Endothelial cell of umbilical vein (primary cell): Measurements from ENCODE around the gene PEG3. TPM values are rescaled to one million over a fixed set of nuclear protein-coding genes. Genes with fewer than 3 reads are reported as not detected.

Experiments used
- BruUV-seq: library from RNA; stranded (reverse); fragments of 400-500 nt; replicated peaks from 2 replicates; lab custom pipeline; 2021; lab: Mats Ljungman, UMichigan
- CTCF ChIA-PET: fragments of 300-600, 350-600 bp; sonication (Branson Sonifier 250); formaldehyde crosslinking; loops from one replicate; lab custom pipeline; 2021; ENCODE audit warnings: antibody characterized with exemption, inconsistent platforms; lab: Charles Lee
- POLR2A ChIA-PET: fragments of 300-600, 350-600 bp; sonication (Branson Sonifier 250); formaldehyde crosslinking; loops from one replicate; lab custom pipeline; 2021; ENCODE audit warnings: antibody characterized with exemption, inconsistent platforms; lab: Charles Lee
- DNase-seq: peaks from one replicate; pipeline ENCODE4 v3.0.0-alpha.2; 2011; ENCODE audit warnings: low read depth, low spot score
- FAIRE-seq: peaks from 2 replicates; lab custom pipeline; 2011; peaks lifted over from hg19 to GRCh38; lab: Jason Lieb, UNC
- H2AFZ ChIP-seq: 2 replicates; pipeline ENCODE4 v1.6.0; 2012; ENCODE audit warnings: low read depth, low read length, control low read depth, inconsistent platforms
- H3K27ac ChIP-seq: 2 replicates; pipeline ENCODE4 v1.5.1; 2011; ENCODE audit warnings: low read depth, mild to moderate bottlenecking, control low read depth, low read length, moderate library complexity; ENCODE audit not compliant: insufficient read depth
- H3K27me3 ChIP-seq, 2 experiments: 2 replicates each; pipeline versions ENCODE4 v1.6.0 to v1.6.1; 2011; ENCODE audit warnings: low read length in 2 of 2, mixed read lengths in 1 of 2; ENCODE audit not compliant: control insufficient read depth in 2 of 2, insufficient read depth in 2 of 2
- H3K36me3 ChIP-seq, 2 experiments: 2 replicates in 1 of 2; 3 replicates in 1 of 2; pipeline ENCODE4 v1.5.1; 2011; ENCODE audit warnings: low read length in 2 of 2, mild to moderate bottlenecking in 1 of 2, moderate library complexity in 1 of 2; ENCODE audit not compliant: control insufficient read depth in 2 of 2, insufficient read depth in 2 of 2; ENCODE audit errors: extremely low read depth in 1 of 2
- H3K4me1 ChIP-seq: 3 replicates; pipeline ENCODE4 v1.5.1; 2011; ENCODE audit warnings: mild to moderate bottlenecking, low read length; ENCODE audit not compliant: control insufficient read depth, insufficient read depth; ENCODE audit errors: extremely low read depth
- H3K4me2 ChIP-seq: 2 replicates; pipeline ENCODE4 v1.6.1; 2011; ENCODE audit warnings: low read length, control low read depth, mixed read lengths; ENCODE audit not compliant: insufficient read depth
- H3K4me3 ChIP-seq, 3 experiments: fragments of 200-600 bp in 1 of 3; sonication (generic), shearing (Covaris generic) in 1 of 3; replicated peaks in 1 of 3; 2 replicates each; pipeline ENCODE4 v1.5.1; 2011 to 2016; ENCODE audit warnings: control low read depth in 3 of 3, low read length in 3 of 3, mild to moderate bottlenecking in 2 of 3, inconsistent platforms in 1 of 3, low read depth in 1 of 3, moderate library complexity in 1 of 3; ENCODE audit not compliant: insufficient read depth in 1 of 3
- H3K79me2 ChIP-seq: 2 replicates; pipeline ENCODE4 v1.6.0; 2012; ENCODE audit warnings: low read length, inconsistent platforms; ENCODE audit not compliant: control insufficient read depth, insufficient read depth
- H3K9ac ChIP-seq: replicated peaks from 2 replicates; pipeline ENCODE3; 2011; ENCODE audit warnings: low read length, control low read depth; ENCODE audit not compliant: insufficient read depth; ENCODE audit errors: extremely low read depth
- H3K9me1 ChIP-seq: replicated peaks from 3 replicates; pipeline ENCODE4 v1.6.0; 2011; ENCODE audit warnings: mild to moderate bottlenecking, low read length; ENCODE audit not compliant: control insufficient read depth, insufficient read depth; ENCODE audit errors: extremely low read depth
- H3K9me3 ChIP-seq: replicated peaks from 2 replicates; pipeline ENCODE4 v1.5.1; 2012; ENCODE audit warnings: low read length, inconsistent platforms; ENCODE audit not compliant: control insufficient read depth, insufficient read depth
- H4K20me1 ChIP-seq: replicated peaks from 2 replicates; pipeline ENCODE3; 2011; ENCODE audit warnings: mild to moderate bottlenecking, low read length; ENCODE audit not compliant: control insufficient read depth, insufficient read depth; ENCODE audit errors: extremely low read depth
- EZH2 ChIP-seq: IDR thresholded peaks from 2 replicates; pipeline ENCODE4 v1.6.1; 2012; ENCODE audit warnings: borderline replicate concordance, low read depth, mild to moderate bottlenecking, moderate library complexity, low read length, inconsistent platforms; ENCODE audit not compliant: severe bottlenecking
- FOS ChIP-seq: IDR thresholded peaks from 2 replicates; pipeline ENCODE4 v1.6.1; 2011; ENCODE audit warnings: mild to moderate bottlenecking, low read length, moderate library complexity, borderline replicate concordance; ENCODE audit not compliant: insufficient read depth
- GATA2 ChIP-seq: IDR thresholded peaks from 2 replicates; pipeline ENCODE4 v1.7.0; 2011; ENCODE audit warnings: low read depth, mild to moderate bottlenecking, moderate library complexity, mixed read lengths, low read length; ENCODE audit not compliant: insufficient read length, insufficient read depth
- JUN ChIP-seq: IDR thresholded peaks from 2 replicates; pipeline ENCODE4 v1.6.1; 2011; ENCODE audit warnings: borderline replicate concordance, low read depth; ENCODE audit not compliant: insufficient read length, insufficient read depth
- MYC ChIP-seq: IDR thresholded peaks from one replicate; pipeline ENCODE4 v1.6.1; 2011; ENCODE audit warnings: mild to moderate bottlenecking, low read depth, low read length
- POLR2A ChIP-seq: IDR thresholded peaks from 2 replicates; pipeline ENCODE4 v1.6.1; 2012; ENCODE audit warnings: low read depth, mild to moderate bottlenecking, control low read depth, low read length
- POLR2AphosphoS5 ChIP-seq: IDR thresholded peaks from 2 replicates; pipeline ENCODE4 v1.6.1; 2012; ENCODE audit warnings: low read depth, mild to moderate bottlenecking, control low read depth, low read length, moderate library complexity; ENCODE audit not compliant: insufficient read depth
- dilution Hi-C: fragments of 300-500 bp; cut with MboI; formaldehyde crosslinking; loops from one replicate; pipeline ENCODE4 v1.15.0; 2019; ENCODE audit warnings: low sequenced_read_pairs; ENCODE audit not compliant: extremely low pct_ligation_motif_present
- intact Hi-C: fragments of 100-400 bp; cut with micrococcal nuclease; formaldehyde crosslinking; loops from one replicate; pipeline ENCODE4 v1.10.0; 2022
- polyA plus RNA-seq, 4 experiments: library from polyadenylated mRNA; depleted of rRNA in 3 of 4; stranded (reverse) in 3 of 4; unstranded in 1 of 4; fragments of >200 nt; gene quantifications; 2 replicates each; pipeline versions ENCODE4 v1.2.1 to v1.2.3, GENCODE V29; 2011 to 2012; ENCODE audit warnings: missing spikeins in 1 of 4
- total RNA-seq: library from RNA; stranded (reverse); gene quantifications from 2 replicates; pipeline ENCODE4 v1.2.3, GENCODE V29; 2021
- TF ChIP-seq, protein P1 (sequence below): IDR thresholded peaks from 2 replicates; pipeline ENCODE4 v1.6.1; 2011; ENCODE audit not compliant: insufficient read depth, insufficient read length
- TF ChIP-seq, protein P2 (sequence below), 2 donors: IDR thresholded peaks; 1 replicate in 1 of 2; 2 replicates in 1 of 2; pipeline ENCODE4 v1.5.1; 2011; ENCODE audit warnings: low read length in 2 of 2, mild to moderate bottlenecking in 2 of 2, moderate library complexity in 2 of 2, control low read depth in 1 of 2, inconsistent platforms in 1 of 2, low read depth in 1 of 2; ENCODE audit not compliant: insufficient read depth in 1 of 2; ENCODE audit errors: extremely low read depth in 1 of 2

PEG3 gene
- total and polyA plus RNA-seq, 2 donors (not counting 3 experiments of a cell fraction or from before 2014, with no cell fraction given) = 0.27 TPM; not detected in 1

DNA sequence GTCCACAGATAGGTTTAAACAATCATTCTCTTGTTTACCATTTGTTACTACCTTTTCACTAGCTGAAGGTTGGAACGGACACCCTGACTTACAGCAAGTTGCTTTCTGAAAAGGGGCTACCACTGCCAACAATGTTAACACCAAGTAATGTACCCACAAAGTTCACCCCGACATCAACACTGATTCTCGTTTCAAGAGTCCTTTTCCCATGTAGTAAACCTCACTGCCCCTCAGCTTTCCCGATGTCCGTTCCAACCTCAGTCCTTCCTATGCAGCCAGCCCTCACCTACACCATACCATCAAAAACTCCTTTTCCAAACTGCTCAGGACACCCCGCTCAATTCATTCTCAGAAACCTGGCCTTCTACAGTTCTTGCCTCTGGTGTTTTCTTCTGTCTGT lies 29.0 kb downstream of the PEG3 start:
- no peak for TF ChIP-seq EZH2
- no peak for TF ChIP-seq MYC
- no peak for TF ChIP-seq FOS
- TF ChIP-seq POLR2A = no peak
- TF ChIP-seq POLR2AphosphoS5 = no peak
- TF ChIP-seq, protein P1, sequence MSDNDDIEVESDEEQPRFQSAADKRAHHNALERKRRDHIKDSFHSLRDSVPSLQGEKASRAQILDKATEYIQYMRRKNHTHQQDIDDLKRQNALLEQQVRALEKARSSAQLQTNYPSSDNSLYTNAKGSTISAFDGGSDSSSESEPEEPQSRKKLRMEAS = no peak
- TF ChIP-seq GATA2 = no peak
- TF ChIP-seq, protein P2, sequence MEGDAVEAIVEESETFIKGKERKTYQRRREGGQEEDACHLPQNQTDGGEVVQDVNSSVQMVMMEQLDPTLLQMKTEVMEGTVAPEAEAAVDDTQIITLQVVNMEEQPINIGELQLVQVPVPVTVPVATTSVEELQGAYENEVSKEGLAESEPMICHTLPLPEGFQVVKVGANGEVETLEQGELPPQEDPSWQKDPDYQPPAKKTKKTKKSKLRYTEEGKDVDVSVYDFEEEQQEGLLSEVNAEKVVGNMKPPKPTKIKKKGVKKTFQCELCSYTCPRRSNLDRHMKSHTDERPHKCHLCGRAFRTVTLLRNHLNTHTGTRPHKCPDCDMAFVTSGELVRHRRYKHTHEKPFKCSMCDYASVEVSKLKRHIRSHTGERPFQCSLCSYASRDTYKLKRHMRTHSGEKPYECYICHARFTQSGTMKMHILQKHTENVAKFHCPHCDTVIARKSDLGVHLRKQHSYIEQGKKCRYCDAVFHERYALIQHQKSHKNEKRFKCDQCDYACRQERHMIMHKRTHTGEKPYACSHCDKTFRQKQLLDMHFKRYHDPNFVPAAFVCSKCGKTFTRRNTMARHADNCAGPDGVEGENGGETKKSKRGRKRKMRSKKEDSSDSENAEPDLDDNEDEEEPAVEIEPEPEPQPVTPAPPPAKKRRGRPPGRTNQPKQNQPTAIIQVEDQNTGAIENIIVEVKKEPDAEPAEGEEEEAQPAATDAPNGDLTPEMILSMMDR (IDR thresholded peaks at IDR 0.05; ENCODE audit: extremely low read depth in 1 of 2, insufficient read depth in 1 of 2, low read depth in 1 of 2, low read length in 2 of 2) = no peak
- no peak for TF ChIP-seq JUN
- H3K9me3 ChIP-seq = peaks cover 9% of the 10 kb centered on the region
- no peak for DNase-seq
- H4K20me1 ChIP-seq = no peaks in the 10 kb centered on the region
- no peaks in the 10 kb centered on the region for H3K4me1 ChIP-seq
- ChIA-PET CTCF (no interaction called here), POLR2A (no interaction called here)
- no peak overlapping the region for H3K4me2 ChIP-seq
- dilution Hi-C loops = no loop called here
- H3K36me3 ChIP-seq = no peaks in the 10 kb centered on the region
- no peaks in the 10 kb centered on the region for H3K27me3 ChIP-seq
- no peaks in the 10 kb centered on the region for H3K9me1 ChIP-seq
- no peak overlapping the region for H3K4me3 ChIP-seq
- no TSS peak for BruUV-seq
- no peaks in the 10 kb centered on the region for H3K79me2 ChIP-seq
- no peak overlapping the region for H3K27ac ChIP-seq
- intact Hi-C loops = no loop called here
- FAIRE-seq = no peak
- no peak overlapping the region for H2AFZ ChIP-seq
- H3K9ac ChIP-seq = no peak overlapping the region
